ENCODE data around the gene ADCY7.

Gene ADCY7

DNA sequence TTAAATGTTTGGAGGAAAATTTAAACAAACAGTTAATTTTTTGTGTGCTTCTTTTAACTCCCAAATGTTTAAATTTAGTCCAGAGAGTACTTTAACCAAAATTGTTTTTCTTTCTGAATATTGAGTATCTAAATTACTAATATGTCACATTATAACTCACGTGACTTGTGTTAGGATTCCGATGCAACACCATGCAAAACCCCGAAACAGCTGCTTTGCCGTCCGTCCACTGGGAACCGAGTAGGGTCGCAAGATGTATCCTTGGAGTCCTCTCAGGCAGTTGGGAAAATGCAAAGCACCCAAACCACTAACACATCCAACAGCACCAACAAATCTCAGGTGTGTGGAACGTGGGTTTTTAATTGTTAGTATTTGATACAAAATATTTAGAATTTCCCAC lies 38.7 kb upstream of the ADCY7 start (continued):
- TF ChIP-seq, protein P1, sequence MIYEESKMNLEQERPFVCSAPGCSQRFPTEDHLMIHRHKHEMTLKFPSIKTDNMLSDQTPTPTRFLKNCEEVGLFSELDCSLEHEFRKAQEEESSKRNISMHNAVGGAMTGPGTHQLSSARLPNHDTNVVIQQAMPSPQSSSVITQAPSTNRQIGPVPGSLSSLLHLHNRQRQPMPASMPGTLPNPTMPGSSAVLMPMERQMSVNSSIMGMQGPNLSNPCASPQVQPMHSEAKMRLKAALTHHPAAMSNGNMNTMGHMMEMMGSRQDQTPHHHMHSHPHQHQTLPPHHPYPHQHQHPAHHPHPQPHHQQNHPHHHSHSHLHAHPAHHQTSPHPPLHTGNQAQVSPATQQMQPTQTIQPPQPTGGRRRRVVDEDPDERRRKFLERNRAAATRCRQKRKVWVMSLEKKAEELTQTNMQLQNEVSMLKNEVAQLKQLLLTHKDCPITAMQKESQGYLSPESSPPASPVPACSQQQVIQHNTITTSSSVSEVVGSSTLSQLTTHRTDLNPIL (CRISPR knock-in tag; IDR thresholded peaks at IDR 0.05; ENCODE audit: low read depth), result no peak
- no peak for TF ChIP-seq OSR1 (CRISPR knock-in tag; IDR thresholded peaks at IDR 0.05)
- no peak for TF ChIP-seq ZFP30 (CRISPR knock-in tag; IDR thresholded peaks at IDR 0.05)
- no peak for TF ChIP-seq ESRRG (CRISPR knock-in tag; IDR thresholded peaks at IDR 0.05)

DNA sequence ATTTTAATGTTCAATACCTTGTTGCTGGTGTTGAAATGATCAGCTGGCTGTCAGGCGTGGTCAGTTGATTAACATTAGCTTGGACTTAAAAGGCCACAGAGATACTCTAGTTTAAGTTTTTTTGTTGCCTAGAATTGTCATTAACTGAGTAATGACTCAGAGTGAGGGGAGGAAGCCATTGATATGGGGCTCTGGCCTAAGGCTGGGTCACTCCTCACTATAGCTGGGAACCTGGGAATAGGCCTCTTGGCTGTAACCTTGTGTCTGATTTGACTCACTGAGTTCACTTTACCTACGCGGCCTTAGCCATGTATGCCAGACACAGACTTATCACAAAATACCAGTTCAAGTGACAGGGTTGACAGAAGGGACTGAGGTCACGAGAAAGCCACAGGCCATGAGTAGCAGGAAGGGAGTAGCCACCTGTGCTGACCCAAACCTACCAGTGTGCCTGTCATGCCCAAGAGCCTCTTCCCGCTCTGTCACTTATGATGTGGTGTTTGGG lies 37.9 kb upstream of the ADCY7 start:
- ATAC-seq, result no peak
- TF ChIP-seq ZFP3 (CRISPR knock-in tag; IDR thresholded peaks at IDR 0.05), result no peak
- TF ChIP-seq ZNF70 (CRISPR knock-in tag; IDR thresholded peaks at IDR 0.05), result no peak
- TF ChIP-seq, protein P2, sequence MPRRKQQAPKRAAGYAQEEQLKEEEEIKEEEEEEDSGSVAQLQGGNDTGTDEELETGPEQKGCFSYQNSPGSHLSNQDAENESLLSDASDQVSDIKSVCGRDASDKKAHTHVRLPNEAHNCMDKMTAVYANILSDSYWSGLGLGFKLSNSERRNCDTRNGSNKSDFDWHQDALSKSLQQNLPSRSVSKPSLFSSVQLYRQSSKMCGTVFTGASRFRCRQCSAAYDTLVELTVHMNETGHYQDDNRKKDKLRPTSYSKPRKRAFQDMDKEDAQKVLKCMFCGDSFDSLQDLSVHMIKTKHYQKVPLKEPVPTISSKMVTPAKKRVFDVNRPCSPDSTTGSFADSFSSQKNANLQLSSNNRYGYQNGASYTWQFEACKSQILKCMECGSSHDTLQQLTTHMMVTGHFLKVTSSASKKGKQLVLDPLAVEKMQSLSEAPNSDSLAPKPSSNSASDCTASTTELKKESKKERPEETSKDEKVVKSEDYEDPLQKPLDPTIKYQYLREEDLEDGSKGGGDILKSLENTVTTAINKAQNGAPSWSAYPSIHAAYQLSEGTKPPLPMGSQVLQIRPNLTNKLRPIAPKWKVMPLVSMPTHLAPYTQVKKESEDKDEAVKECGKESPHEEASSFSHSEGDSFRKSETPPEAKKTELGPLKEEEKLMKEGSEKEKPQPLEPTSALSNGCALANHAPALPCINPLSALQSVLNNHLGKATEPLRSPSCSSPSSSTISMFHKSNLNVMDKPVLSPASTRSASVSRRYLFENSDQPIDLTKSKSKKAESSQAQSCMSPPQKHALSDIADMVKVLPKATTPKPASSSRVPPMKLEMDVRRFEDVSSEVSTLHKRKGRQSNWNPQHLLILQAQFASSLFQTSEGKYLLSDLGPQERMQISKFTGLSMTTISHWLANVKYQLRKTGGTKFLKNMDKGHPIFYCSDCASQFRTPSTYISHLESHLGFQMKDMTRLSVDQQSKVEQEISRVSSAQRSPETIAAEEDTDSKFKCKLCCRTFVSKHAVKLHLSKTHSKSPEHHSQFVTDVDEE (CRISPR knock-in tag; IDR thresholded peaks at IDR 0.05), result no peak
- no peak for TF ChIP-seq CSDC2 (CRISPR knock-in tag; IDR thresholded peaks at IDR 0.05)
- TF ChIP-seq ZNF8 (CRISPR knock-in tag; IDR thresholded peaks at IDR 0.05), result no peak
- no peak for TF ChIP-seq TOX (CRISPR knock-in tag; IDR thresholded peaks at IDR 0.05; ENCODE audit: borderline replicate concordance)
- no peak for TF ChIP-seq SNAI2 (CRISPR knock-in tag; IDR thresholded peaks at IDR 0.05)
- no peak for TF ChIP-seq TCF4 (CRISPR knock-in tag; IDR thresholded peaks at IDR 0.05; ENCODE audit: borderline replicate concordance)

DNA sequence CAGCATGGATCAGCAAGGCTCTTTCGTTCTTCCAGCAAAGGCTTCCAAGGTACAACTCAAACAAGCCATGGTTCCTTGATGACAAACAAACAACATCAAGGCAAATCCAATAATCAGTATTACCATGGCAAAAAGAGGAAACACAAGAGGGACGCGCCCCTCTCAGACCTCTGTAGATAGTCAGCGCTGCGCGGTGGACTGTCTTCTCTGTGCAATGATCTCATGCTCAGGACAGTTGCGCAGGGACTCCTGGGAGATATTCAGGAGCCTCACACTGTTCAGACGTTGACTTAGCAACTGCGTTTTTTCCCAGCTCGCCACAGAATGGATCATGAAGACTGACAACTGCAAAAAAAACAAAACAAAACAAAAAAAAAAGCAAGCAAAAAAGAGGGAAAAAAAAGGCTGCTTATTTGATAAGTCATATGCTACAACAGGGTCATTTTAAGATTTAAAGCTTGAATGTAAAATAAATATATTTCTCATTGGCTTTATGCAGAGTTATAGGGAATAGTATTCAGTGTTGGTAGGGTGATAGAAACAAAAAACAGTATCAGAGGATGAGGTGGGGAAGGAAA lies 37.1 kb upstream of the ADCY7 start:
- ATAC-seq, result no peak
- TF ChIP-seq ZFP3 (CRISPR knock-in tag; IDR thresholded peaks at IDR 0.05) (no peak), TCF4 (CRISPR knock-in tag; IDR thresholded peaks at IDR 0.05; ENCODE audit: borderline replicate concordance) (no peak), ZNF70 (CRISPR knock-in tag; IDR thresholded peaks at IDR 0.05) (no peak), ZNF8 (CRISPR knock-in tag; IDR thresholded peaks at IDR 0.05) (no peak), ISL1 (CRISPR knock-in tag; IDR thresholded peaks at IDR 0.05) (no peak), BACH2 (CRISPR knock-in tag; IDR thresholded peaks at IDR 0.05; ENCODE audit: borderline replicate concordance) (no peak), TOX (CRISPR knock-in tag; IDR thresholded peaks at IDR 0.05; ENCODE audit: borderline replicate concordance) (no peak), SNAI2 (CRISPR knock-in tag; IDR thresholded peaks at IDR 0.05) (no peak)
- TF ChIP-seq, protein P3, sequence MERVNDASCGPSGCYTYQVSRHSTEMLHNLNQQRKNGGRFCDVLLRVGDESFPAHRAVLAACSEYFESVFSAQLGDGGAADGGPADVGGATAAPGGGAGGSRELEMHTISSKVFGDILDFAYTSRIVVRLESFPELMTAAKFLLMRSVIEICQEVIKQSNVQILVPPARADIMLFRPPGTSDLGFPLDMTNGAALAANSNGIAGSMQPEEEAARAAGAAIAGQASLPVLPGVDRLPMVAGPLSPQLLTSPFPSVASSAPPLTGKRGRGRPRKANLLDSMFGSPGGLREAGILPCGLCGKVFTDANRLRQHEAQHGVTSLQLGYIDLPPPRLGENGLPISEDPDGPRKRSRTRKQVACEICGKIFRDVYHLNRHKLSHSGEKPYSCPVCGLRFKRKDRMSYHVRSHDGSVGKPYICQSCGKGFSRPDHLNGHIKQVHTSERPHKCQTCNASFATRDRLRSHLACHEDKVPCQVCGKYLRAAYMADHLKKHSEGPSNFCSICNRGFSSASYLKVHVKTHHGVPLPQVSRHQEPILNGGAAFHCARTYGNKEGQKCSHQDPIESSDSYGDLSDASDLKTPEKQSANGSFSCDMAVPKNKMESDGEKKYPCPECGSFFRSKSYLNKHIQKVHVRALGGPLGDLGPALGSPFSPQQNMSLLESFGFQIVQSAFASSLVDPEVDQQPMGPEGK (CRISPR knock-in tag; IDR thresholded peaks at IDR 0.05; ENCODE audit: borderline replicate concordance), result no peak
- TF ChIP-seq, protein P4, sequence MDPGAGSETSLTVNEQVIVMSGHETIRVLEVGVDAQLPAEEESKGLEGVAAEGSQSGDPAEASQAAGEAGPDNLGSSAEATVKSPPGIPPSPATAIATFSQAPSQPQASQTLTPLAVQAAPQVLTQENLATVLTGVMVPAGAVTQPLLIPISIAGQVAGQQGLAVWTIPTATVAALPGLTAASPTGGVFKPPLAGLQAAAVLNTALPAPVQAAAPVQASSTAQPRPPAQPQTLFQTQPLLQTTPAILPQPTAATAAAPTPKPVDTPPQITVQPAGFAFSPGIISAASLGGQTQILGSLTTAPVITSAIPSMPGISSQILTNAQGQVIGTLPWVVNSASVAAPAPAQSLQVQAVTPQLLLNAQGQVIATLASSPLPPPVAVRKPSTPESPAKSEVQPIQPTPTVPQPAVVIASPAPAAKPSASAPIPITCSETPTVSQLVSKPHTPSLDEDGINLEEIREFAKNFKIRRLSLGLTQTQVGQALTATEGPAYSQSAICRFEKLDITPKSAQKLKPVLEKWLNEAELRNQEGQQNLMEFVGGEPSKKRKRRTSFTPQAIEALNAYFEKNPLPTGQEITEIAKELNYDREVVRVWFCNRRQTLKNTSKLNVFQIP (CRISPR knock-in tag; IDR thresholded peaks at IDR 0.05; ENCODE audit: borderline replicate concordance, low read depth), result no peak
- TF ChIP-seq, protein P1 (CRISPR knock-in tag; IDR thresholded peaks at IDR 0.05; ENCODE audit: low read depth), result no peak

DNA sequence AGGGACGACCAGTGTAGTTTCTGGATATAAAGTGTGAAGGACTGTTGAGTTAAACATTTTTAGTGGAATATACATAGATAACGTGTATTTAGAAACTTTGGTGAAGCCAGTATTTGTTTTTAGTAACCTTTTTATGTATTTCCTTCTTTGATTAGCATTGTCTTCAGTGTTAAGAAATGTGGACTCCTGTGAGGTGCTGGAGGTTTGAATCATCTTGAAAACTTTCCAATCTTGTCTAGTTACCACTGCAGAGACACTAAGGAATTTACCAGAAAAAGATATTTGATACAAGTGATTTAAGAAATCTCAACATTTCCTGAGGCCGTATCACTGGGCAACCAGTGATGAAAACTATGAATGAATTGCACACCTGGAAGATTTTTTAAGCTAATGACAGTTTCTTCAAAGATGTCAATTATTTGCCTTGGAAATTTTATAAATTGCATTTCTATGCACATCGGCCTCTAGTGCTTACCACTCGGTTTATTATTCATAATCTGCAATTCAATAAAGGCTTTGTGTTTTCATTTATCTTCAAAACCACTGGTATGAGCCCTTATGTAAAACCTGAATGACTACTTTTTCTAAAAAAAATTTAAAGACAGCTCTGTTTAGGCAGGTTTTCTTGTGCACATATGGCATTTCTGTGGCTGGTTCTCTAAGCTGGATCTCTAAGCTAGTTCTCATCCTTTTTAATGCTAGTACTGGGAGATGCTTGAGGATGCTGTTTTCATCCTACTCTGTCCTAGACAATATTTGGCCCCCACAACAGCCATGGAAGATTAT lies 31.4 kb upstream of the ADCY7 start:
- TF ChIP-seq, protein P5, sequence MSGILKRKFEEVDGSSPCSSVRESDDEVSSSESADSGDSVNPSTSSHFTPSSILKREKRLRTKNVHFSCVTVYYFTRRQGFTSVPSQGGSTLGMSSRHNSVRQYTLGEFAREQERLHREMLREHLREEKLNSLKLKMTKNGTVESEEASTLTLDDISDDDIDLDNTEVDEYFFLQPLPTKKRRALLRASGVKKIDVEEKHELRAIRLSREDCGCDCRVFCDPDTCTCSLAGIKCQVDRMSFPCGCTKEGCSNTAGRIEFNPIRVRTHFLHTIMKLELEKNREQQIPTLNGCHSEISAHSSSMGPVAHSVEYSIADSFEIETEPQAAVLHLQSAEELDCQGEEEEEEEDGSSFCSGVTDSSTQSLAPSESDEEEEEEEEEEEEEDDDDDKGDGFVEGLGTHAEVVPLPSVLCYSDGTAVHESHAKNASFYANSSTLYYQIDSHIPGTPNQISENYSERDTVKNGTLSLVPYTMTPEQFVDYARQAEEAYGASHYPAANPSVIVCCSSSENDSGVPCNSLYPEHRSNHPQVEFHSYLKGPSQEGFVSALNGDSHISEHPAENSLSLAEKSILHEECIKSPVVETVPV (CRISPR knock-in tag; IDR thresholded peaks at IDR 0.05), result no peak
- TF ChIP-seq OSR1 (CRISPR knock-in tag; IDR thresholded peaks at IDR 0.05) (no peak), CSDC2 (CRISPR knock-in tag; IDR thresholded peaks at IDR 0.05) (no peak), ISL1 (CRISPR knock-in tag; IDR thresholded peaks at IDR 0.05) (no peak), BACH2 (CRISPR knock-in tag; IDR thresholded peaks at IDR 0.05; ENCODE audit: borderline replicate concordance) (no peak), TOX (CRISPR knock-in tag; IDR thresholded peaks at IDR 0.05; ENCODE audit: borderline replicate concordance) (no peak), ZFP3 (CRISPR knock-in tag; IDR thresholded peaks at IDR 0.05) (no peak), ZC3H10 (CRISPR knock-in tag; IDR thresholded peaks at IDR 0.05) (no peak)
- TF ChIP-seq, protein P2 (CRISPR knock-in tag; IDR thresholded peaks at IDR 0.05), result no peak
- ATAC-seq, result peak; percentile 63

Data from SK-N-SH treated with all-trans-retinoic acid at 6 μM for 48 hours (cell line).